Small intestine (tissue), 7 donors: ENCODE results near the gene RAE1. TPM values are rescaled to one million over a fixed set of nuclear protein-coding genes. Genes with fewer than 3 reads are reported as not detected.

Source experiments
- DNase-seq, 2 donors: peaks; one replicate each; pipeline versions ENCODE4 v3.0.0 to v3.0.0-alpha.2; 2013
- FAIRE-seq: peaks from 2 replicates; lab custom pipeline; 2012; peaks lifted over from hg19 to GRCh38; lab: Jason Lieb, UNC
- H3K27ac ChIP-seq, 3 donors: one replicate each; pipeline ENCODE4 v1.5.1; 2013; ENCODE audit warnings: low read length in 2 of 3, mild to moderate bottlenecking in 2 of 3, control low read depth in 1 of 3, inconsistent platforms in 1 of 3, low read depth in 1 of 3, moderate library complexity in 1 of 3
- H3K27me3 ChIP-seq, 3 donors: one replicate each; pipeline ENCODE4 v1.6.1; 2013; ENCODE audit warnings: low read length in 3 of 3, inconsistent platforms in 1 of 3; ENCODE audit not compliant: control insufficient read depth in 3 of 3, insufficient read depth in 3 of 3
- H3K36me3 ChIP-seq, 3 donors: one replicate each; pipeline ENCODE4 v1.6.1; 2013; ENCODE audit warnings: low read length in 3 of 3, inconsistent platforms in 1 of 3, low read depth in 1 of 3, mild to moderate bottlenecking in 1 of 3, moderate library complexity in 1 of 3; ENCODE audit not compliant: control insufficient read depth in 3 of 3, insufficient read depth in 2 of 3
- H3K4me1 ChIP-seq, 3 donors: one replicate each; pipeline ENCODE4 v1.6.1; 2013; ENCODE audit warnings: low read length in 2 of 3, inconsistent platforms in 1 of 3, low read depth in 1 of 3, mild to moderate bottlenecking in 1 of 3, moderate library complexity in 1 of 3; ENCODE audit not compliant: control insufficient read depth in 3 of 3, insufficient read depth in 2 of 3
- H3K4me3 ChIP-seq, 3 donors: one replicate each; pipeline ENCODE4 v1.5.1; 2013; ENCODE audit warnings: low read length in 3 of 3, control low read depth in 1 of 3, inconsistent platforms in 1 of 3, low read depth in 1 of 3, mild to moderate bottlenecking in 1 of 3, moderate library complexity in 1 of 3
- H3K9me3 ChIP-seq, 2 donors: one replicate each; pipeline ENCODE4 v1.6.1; 2013; ENCODE audit warnings: low read depth in 1 of 2, low read length in 1 of 2; ENCODE audit not compliant: control insufficient read depth in 2 of 2, insufficient read depth in 1 of 2
- WGBS, 3 donors: extraction: QIAGEN DNeasy Blood & Tissue Kit; methylation state at CpG; one replicate each; pipeline ENCODE4 v1.1.7; 2013; 5-methylcytosine and 5-hydroxymethylcytosine counted together
- polyA plus RNA-seq, 4 donors: library from polyadenylated mRNA; stranded (reverse) in 3 of 4; unstranded in 1 of 4; fragments of 200-250 nt in 3 of 4; fragments of 120-200 nt in 1 of 4; gene quantifications; one replicate each; pipeline versions ENCODE4 v1.2.1 to v1.2.3, GENCODE V29; 2013
- donor health status: healthy with polysubstance abuse.
- donor health status: control.
- donor health status: control.
- donor health status: Bipolar disorder and iron deficiency.
- donor health status: healthy.

The RAE1 gene
- polyA plus RNA-seq, 4 donors: 15.7 to 37.0 (median 18.6) TPM

GRCh38 chr20:57411406-57412283 lies 60.6 kb downstream of the RAE1 start:
- Histone ChIP-seq H3K27me3 (no peaks in the 10 kb centered on the region), H3K4me3 (no peak overlapping the region), H3K9me3 (no peaks in the 10 kb centered on the region), H3K4me1 (no peaks in the 10 kb centered on the region), H3K27ac (no peak overlapping the region), H3K36me3 (peaks cover 7 to 32% (median 10%) of the 10 kb centered on the region in 3 donors)
- WGBS, 3 donors: 83 to 86% (median 83%) methylated on average over 27 to 31 of the region's 31 CpGs
- FAIRE-seq: no peak
- DNase-seq: no peak

- Histone ChIP-seq H3K27ac (no peak overlapping the region), H3K36me3 (peaks cover 7 to 26% (median 9%) of the 10 kb centered on the region in 3 donors), H3K9me3 (no peaks in the 10 kb centered on the region), H3K27me3 (no peaks in the 10 kb centered on the region), H3K4me1 (no peaks in the 10 kb centered on the region), H3K4me3 (no peak overlapping the region)
- WGBS, 3 donors: 64 to 79% (median 65%) methylated on average over 8 of the region's 8 CpGs
- DNase-seq (no peak), FAIRE-seq (no peak)
Observed at GRCh38 chr20:57412347-57413029, 61.4 kb downstream of the RAE1 start.

GRCh38 chr20:57413986-57414385 lies 62.9 kb downstream of the RAE1 start:
- no peaks in the 10 kb centered on the region for H3K9me3 ChIP-seq
- 88 to 94% (median 93%) methylated on average over 10 of the region's 10 CpGs for WGBS, 3 donors
- peaks cover 0 to 11% (median 0%) of the 10 kb centered on the region in 3 donors for H3K36me3 ChIP-seq
- H3K4me3 ChIP-seq: no peak overlapping the region
- H3K27me3 ChIP-seq: no peaks in the 10 kb centered on the region
- no peak for FAIRE-seq
- no peaks in the 10 kb centered on the region for H3K4me1 ChIP-seq
- H3K27ac ChIP-seq: no peak overlapping the region
- no peak for DNase-seq

- Histone ChIP-seq H3K9me3 (no peaks in the 10 kb centered on the region), H3K4me1 (no peaks in the 10 kb centered on the region), H3K4me3 (no peak overlapping the region), H3K27me3 (no peaks in the 10 kb centered on the region), H3K27ac (no peak overlapping the region), H3K36me3 (peaks cover 0 to under 1% (median 0%) of the 10 kb centered on the region in 3 donors)
- FAIRE-seq: no peak
- WGBS, 3 donors: 45 to 65% (median 51%) methylated on average over 19 of the region's 19 CpGs
- DNase-seq: no peak
Observed at GRCh38 chr20:57414867-57415592, 64.0 kb downstream of the RAE1 start.

- Histone ChIP-seq H3K4me3 (no peak overlapping the region), H3K9me3 (no peaks in the 10 kb centered on the region), H3K36me3 (no peaks in the 10 kb centered on the region), H3K27ac (no peak overlapping the region), H3K27me3 (no peaks in the 10 kb centered on the region), H3K4me1 (no peaks in the 10 kb centered on the region)
- WGBS, 3 donors: 84 to 92% (median 87%) methylated on average over 11 of the region's 11 CpGs
- FAIRE-seq: no peak
- no peak for DNase-seq
Observed at GRCh38 chr20:57415771-57416170, 64.7 kb downstream of the RAE1 start.

GRCh38 chr20:57416296-57417022 lies 65.4 kb downstream of the RAE1 start:
- Histone ChIP-seq H3K4me3 (no peak overlapping the region), H3K36me3 (no peaks in the 10 kb centered on the region), H3K27ac (no peak overlapping the region), H3K9me3 (no peaks in the 10 kb centered on the region), H3K27me3 (no peaks in the 10 kb centered on the region), H3K4me1 (no peaks in the 10 kb centered on the region)
- DNase-seq (no peak), FAIRE-seq (no peak)
- 84 to 91% (median 85%) methylated on average over 15 of the region's 15 CpGs for WGBS, 3 donors

GRCh38 chr20:57417051-57417689 lies 66.1 kb downstream of the RAE1 start:
- no peaks in the 10 kb centered on the region for H3K9me3 ChIP-seq
- WGBS, 3 donors: 38 to 52% (median 38%) methylated on average over 6 of the region's 6 CpGs
- H3K27me3 ChIP-seq: peaks cover 0 to 3% (median 0%) of the 10 kb centered on the region in 3 donors
- no peak overlapping the region for H3K27ac ChIP-seq
- no peak overlapping the region for H3K4me3 ChIP-seq
- no peaks in the 10 kb centered on the region for H3K36me3 ChIP-seq
- H3K4me1 ChIP-seq: no peaks in the 10 kb centered on the region
- no peak for FAIRE-seq
- DNase-seq: no peak
